HG03108 (cell line): ENCODE data around the gene PADI4.
"Not testable (repeated sequence)": the region's sequence is repeated elsewhere in the genome, so short reads cannot be mapped to it uniquely, and the experiment has no call there.

Experiments
- ATAC-seq: cut with Tn5 transposase; IDR thresholded peaks from one replicate; pipeline ENCODE4 v1.9.1; 2021; ENCODE audit warnings: moderate library complexity; ENCODE audit not compliant: unreplicated experiment

PADI4 gene

DNA sequence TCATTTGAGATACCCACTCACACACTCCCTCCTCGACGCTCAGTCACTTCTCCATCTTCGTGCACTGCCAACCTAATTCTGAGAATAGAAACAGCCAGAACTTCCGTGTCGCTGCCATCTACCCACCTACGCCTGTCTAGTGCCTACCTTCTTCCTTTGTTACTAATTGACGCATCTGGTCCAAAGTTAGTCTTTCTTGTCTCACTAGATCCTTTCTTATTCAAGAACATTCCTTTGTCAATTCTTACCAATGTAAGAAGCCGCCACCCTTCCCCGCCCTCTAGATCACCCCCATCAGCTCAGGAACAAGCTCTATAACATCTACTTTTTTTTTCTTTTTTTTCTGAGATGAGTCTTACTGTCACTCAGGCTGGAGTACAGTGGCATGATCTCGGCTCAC is 67.7 kb downstream of the PADI4 start:
- no peak for ATAC-seq

DNA sequence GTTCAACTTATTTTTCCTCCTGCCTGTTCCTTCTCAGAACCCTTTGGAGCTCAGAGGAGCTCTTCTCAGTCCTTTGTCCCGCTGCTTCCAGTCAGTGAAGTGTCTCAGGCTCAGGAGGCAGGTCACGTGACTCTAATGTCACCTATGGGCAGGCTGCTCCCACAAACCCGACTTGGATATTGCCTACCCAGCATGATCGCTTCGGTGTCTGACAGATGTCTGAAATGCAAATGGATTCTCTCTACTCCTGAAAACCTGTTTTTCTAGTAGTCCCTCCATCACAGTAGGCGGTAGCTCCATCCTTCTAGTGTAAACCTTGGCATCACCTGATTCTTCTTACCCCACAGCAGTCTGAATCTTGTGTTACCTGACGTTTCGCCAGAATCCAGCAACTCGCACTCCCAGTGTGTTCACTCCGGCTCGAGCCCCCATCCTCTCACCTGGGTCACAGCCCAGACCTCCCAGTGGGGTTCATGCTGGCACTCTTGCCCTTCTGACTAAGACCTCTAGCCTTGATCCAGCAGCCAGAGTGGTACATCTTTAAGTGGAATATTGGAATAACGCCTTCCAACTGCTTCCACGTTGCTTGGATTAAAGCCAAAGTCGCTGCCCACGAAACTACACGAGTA is 69.4 kb downstream of the PADI4 start:
- no peak for ATAC-seq

DNA sequence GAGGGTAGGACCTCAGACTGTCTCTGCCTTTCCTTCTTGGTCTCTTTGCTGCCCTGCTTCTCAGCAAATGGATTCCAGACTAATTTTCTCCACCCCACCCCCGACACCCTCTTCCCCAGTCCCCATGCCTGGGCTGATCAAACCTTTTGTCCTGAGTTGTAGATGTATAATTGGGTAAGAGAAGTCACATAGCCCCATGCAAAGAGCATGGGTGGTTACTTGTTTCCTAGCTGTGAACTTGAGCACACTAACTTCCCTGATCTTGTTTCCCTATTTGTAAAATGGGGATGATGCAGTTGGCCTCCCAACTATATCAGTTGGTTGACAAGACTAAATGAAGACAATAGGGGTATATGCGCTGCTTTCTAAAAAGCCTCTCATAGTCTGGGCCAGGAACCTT is 73.2 kb downstream of the PADI4 start:
- no peak for ATAC-seq

DNA sequence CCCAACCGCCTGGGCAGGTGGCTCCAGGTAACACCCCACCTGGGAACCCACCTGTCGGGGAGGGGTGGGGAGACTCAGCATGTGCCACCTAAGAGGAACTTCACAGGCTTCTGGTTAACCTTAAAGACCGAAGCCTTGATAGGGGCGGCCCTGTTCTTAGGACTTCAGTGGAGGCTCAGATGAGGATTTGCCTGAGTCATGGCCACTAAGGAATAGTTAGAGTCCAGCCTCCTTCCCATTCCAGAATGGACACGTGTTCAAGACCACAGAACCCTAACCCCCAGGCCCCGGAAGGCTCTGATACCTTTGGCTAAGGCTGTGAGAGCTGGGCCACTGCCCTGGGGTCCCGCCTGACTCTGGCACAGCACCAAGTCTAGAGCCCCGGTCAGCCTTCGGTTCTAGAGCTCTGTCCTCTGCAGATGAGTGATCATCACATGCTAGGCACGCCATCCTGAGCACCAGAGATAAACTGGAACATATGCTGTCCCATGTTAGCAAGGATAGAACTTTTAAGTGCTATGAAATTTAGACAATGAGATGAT is 84.3 kb downstream of the PADI4 start:
- ATAC-seq: no peak

DNA sequence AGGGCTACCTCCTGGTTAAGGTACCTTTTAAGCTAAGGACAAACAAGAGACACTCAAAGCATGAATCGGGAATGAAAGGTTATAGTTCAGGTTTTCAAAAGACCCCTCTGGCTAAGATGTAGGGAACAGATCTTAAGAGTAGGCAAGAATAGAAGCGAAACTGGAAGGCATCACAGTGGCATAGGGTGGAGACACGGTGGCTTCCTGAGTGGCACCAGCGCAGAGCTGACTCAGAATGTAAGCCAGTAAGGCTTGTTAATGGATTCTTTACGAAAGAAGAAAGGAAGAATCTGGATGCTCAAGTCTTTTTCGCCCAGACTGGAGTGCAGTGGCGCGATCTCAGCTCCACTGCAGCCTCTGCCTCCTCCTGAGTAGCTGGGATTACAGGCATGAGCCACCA is 85.2 kb downstream of the PADI4 start:
- ATAC-seq: no peak

DNA sequence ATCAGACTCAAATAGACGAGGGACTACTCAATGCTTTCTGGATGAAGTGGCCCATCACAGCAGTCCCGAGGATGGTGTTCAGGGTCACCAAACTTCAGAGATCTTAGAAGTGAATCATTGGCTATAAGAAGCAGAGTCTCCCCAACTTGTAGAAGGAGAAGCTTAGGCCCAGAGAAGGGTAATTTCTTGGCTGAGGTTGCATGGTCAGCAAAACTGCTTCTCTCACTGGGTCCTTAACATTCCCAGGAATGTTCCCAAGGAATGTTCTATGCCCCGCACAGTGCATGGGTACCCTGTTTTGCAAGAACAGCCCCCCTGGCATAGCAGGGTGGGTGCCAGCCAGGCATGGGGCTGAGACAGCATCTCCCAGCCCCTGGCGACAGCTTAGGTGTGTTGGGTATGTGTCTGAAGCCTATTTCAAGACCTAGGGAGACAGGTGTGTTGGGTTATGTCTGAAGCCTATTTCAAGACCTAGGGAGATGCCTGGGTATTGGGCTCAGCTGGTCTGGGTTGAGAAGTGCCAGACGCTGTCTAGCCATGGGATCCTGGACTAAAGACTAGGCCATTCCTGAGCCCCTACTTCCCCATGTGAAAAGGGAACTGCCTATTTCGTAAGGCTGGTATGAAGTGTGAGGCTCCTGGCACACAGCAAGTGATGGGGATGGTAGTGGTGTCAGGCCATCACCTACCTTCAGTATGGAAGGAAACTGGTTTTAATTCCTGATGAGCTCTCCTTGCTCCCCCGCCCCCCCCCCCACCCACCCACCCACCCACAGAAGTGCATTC is 90.1 kb downstream of the PADI4 start:
- ATAC-seq: no peak

DNA sequence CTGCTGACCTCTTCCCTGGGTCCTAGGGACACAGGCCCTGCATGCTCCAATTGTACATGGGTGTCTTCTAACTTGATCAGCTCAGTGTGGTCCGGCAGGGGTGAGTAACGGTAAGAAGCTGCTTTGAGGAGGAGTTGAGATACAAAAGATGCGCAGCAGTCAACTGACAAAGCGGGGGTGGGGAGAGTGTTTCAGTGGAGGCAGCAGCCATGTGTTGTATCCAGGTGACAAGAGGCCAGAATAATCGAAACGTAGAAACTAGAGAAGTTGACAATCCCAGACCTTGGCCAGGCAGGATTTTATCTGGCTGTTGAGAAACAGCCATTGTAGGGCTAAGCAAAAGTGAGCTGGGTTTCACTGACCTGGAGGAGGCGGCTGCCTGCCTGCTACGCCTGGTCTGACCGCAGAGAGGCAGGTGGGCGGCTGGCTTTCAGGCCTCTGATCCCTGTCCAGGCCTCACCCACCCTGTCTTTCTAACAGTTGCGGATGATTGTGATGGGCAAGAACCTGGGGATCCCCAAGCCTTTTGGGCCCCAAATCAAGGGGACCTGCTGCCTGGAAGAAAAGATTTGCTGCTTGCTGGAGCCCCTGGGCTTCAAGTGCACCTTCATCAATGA is 92.8 kb downstream of the PADI4 start:
- ATAC-seq: no peak

DNA sequence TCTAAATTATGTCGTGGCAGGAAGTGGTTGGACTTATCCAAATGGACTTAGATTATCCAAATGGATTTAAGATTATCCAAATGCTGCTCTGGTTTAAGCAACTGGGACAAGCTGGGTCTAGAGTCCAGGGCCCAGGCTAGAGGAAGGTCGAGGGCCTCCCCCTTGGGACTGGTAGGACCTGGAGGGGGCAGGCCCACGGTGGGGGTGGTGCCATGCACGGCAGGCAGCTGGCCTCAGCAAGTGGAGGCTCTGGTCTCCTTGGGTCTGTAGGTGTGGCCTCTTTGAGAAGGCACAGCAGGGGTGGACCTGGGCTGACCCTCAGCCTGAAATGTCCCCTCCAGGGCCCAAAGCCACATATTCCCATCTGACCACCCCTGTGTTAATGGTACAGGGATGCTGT is 93.8 kb downstream of the PADI4 start:
- no peak for ATAC-seq

DNA sequence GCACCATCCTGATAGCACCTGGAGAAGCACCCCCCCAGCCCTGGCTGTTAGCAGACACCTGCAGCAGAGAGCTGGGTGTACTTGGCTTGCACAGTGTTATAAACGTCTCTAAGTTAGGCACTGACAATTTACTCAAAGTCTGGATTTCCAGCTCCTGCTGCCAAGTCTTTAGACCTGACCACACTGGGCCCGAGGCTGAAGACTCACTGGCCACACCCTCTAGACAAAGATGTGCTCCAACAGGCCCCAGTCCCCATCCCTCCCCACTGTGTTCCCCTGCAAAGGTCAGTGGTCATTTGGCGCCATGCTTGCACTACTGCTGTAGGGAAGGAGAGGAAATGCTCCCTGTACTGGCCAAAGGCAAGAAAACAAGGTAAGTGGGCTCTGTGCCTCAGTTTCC is 95.1 kb downstream of the PADI4 start:
- no peak for ATAC-seq

DNA sequence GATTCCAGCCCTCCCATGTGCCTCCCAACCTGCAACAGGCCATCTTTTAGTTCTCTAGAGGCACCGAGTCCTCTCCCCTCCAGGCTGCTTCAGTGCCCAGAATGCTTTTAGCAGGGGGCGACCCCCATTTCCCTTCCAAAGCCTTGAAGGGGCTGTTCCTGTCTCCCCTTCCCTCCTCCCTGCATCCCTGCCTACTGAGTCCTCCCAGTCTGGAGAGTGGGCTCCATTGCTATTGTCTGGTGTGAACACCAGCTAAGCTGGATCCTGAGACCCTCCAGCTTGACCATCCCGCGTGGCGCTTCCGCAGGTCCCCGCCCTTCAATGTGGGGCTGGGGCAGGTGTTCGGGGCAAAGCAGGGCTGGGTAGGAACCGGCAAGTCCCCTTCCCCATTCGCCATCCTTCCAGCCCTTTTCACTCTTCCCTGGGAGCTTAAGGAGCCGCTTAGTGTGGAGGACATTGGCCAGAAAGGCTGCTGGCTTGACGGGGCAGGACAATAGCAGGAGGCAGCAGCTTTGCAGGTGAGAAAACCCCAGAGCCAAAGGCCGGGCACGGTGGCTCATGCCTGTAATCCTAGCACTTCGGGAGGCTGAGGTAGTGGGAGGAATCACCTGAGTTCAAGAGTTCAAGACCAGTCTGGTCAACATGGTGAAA is 96.2 kb downstream of the PADI4 start:
- no peak for ATAC-seq

DNA sequence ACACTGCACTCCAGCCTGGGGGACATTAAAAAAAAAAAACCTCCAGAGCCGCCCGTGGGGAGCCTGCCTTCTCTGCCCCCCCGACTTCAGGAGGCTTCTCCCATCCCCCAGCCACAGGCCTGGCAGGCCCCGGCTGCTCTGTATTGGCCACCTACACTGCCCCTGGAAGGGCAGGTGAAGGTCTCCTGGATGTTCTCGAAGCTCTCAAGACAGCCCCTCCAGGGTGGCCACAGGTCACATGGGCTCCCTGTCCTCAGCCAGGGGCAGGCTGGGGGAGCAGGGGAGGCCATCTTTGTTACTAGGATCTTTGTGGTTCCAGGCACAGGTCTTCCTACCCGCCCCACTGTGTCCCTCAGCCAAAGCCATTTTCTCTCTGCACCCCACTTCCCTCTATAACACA is 96.8 kb downstream of the PADI4 start:
- no peak for ATAC-seq

DNA sequence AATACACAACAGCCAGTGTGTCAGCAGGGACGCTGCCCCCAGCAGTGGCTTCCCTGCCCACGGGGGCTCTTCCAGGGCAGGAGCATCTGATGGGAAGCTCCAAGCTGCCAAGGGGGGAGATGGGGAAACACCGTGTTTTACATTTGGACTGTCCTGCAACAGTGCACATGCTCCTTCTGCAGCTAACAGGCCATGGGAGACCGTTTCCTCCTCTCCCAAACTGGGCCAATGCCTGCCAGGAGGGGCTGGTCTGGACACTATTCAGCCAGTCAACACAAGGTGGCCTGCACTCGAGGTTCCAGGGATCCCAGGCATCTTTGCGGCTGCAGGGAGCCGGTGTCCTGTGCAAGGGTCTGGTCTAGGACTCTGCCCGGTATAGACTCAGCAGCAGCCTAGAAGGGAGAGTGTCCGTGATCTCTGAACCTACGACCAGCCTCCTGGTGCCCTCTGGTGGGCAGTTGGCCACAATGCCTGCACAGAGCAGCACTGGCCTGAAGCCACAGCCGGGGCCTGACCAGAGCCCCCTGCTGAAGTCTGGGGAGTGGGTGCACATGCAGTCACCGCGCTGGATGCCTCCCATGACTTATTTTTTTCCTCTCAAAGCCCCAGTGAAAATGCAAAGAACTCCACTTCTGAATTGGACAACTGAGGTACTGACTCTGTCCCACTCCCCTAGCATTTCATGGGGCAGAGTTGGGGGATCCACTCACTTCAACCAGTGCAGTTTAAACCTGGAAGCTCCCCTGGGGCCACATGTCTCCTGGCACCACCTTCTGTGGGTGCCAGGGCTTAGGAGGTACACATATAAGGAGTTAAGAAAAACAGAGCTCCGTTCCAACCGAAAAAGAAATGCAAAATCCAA is 98.1 kb downstream of the PADI4 start:
- no peak for ATAC-seq

DNA sequence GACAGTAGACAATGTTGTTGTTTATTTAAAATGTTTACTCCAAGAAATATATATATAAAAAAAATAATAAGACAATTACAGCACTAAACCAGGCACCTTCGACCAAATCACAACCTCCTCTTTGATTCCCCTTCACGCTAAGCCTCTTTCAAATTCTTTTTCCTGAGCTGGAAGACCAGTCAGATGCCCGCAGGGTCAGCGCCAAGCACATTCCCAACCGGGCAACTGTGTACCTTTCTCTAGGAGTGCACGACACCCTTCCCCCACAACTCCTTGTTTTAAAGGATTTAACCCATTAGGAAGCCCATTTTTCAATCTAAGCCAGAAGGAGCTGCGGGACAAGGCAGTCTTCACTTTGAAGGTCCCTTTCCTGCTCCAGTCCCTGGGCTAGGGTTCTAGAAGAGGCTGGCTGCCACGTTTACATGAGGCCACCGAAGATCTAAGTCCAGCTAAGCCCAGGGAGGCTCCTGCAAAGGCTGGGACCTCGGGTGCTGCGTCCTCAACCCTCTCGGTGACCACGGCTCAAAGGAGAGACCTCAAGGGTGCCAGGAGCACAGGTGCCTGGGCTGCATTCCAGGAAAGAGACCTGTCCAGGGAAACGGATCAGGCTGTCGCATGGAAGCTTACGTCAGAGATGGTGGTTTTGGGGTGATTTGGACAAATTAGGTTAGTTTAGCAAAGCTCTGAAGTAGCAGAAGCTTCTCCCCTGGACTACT is 98.9 kb downstream of the PADI4 start:
- ATAC-seq: not testable (repeated sequence)

DNA sequence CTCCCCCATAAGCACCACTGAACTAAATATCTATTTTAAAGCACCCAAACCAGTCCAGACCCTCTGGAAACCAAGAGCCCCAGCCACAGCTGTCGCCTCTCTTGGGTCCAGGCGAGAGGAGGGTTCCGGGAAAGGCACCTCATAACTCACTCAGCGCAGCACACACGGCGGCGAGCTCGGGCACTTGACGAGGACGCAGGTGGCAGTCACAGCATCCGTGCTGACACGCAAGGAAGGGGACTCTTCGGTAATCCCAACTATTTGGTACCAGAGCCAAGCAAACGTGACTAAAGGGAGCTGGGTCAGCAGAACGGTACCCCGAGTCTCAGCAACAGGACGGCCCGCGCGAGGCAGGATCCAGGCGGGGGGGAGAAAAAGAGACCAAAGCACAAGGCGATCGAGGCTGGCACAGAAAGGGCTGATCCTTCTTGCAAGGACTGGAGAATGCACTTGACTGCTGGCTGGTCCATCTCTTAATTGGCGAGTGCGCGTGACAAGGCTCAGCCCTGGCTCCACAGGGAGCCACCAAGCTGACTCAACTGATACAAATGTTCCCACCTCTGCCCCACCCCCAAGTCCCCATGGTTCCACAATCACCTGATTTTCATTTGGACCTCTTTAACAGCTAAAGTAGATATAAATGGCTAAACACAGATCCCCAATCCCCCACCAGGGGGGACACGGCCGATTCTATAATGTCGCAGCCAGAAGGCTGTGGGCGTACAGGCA is 100.0 kb downstream of the PADI4 start:
- ATAC-seq: not testable (repeated sequence)

DNA sequence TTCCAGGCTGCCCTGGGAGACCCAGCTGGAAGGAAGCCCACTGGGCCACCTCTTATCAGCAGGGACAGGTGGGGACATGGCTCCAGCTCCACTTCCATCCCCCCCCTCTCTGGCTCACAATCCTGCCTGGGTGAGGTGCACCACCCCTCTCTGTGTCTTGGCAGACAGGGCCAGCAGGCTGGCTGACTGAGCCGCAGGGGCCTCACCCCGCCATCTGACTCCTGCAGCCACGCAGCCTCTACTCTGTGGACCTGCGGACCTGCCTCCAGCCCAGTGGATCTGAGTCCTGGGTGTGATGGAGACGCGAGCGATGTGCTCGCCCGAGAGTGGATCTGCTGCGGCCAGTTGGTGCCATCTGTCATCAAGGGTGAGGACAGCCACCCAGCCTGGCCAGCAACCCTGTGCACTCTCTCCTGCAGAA is 101.4 kb downstream of the PADI4 start:
- ATAC-seq: no peak

DNA sequence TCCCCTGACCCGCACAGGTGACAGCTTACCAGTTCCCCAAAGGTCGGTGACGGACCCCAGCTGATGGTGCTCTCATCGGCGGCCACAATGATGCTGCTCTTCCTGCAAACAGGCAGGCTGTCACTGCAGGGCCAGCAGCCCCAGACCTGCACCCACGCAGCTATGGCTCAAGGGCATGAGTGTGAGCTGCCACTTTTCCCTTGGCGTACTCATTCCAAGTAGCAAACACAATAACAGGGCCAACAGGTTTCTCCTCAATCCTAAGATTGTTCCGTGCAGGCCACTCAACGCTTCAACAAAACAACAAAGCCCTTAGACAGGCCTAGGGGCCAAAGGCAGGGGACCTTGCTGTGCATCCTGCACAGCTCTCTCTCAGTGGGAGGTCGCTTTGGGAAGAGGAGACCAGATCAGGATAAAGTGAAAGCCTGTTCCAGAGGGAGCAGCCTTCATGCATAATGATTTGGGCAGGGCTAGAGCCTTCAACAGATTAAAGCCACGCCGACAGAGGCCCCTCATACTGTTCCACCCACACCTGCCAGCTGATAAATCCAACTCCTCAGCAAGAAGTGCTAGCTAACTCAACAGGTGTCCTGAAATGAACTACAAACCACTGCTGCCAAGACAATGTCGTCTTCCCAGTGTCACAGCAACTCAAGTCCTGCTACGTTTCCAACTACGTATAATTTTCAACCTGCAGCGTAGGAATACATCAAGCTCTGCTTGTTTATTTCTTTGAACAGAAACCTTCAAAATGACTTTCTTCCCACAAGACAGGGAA is 104.3 kb downstream of the PADI4 start:
- ATAC-seq: no peak
